ENCODE results near the gene KMT2E.
"Not testable (repeated sequence)": the region's sequence is repeated elsewhere in the genome, so short reads cannot be mapped to it uniquely, and the experiment has no call there.

Gene KMT2E

GRCh38 chr7:105037319-105037718, 23.3 kb downstream of the KMT2E start:
- Histone ChIP-seq H3K4me1 (ENCODE audit: control insufficient read depth in 1 of 2, insufficient read depth in 2 of 2, low read length in 2 of 2) (peaks cover 20 to 22% of the 10 kb centered on the region in 2 donors), H3K36me3 (ENCODE audit: control insufficient read depth in 1 of 2, insufficient read depth in 2 of 2, low read length in 2 of 2) (peaks cover under 1 to 1% of the 10 kb centered on the region in 2 donors), H3K27me3 (ENCODE audit: control insufficient read depth in 1 of 2, insufficient read depth in 2 of 2, low read length in 2 of 2) (no peaks in the 10 kb centered on the region), H3K9me3 (ENCODE audit: control insufficient read depth in 1 of 2, low read length in 2 of 2) (no peaks in the 10 kb centered on the region), H3K27ac (ENCODE audit: low read depth, low read length) (no peak overlapping the region), H3K4me3 (ENCODE audit: low read depth in 1 of 2, low read length in 2 of 2) (no peak overlapping the region), H3K9ac (ENCODE audit: low read depth in 1 of 2, low read length in 2 of 2) (no peak overlapping the region)

GRCh38 chr7:105044449-105045070, 30.6 kb downstream of the KMT2E start:
- no peaks in the 10 kb centered on the region for H3K9me3 ChIP-seq (ENCODE audit: control insufficient read depth in 1 of 2, low read length in 2 of 2)
- no peaks in the 10 kb centered on the region for H3K27me3 ChIP-seq (ENCODE audit: control insufficient read depth in 1 of 2, insufficient read depth in 2 of 2, low read length in 2 of 2)
- H3K4me3 ChIP-seq (ENCODE audit: low read depth in 1 of 2, low read length in 2 of 2), result no peak overlapping the region
- peaks cover 8 to 25% of the 10 kb centered on the region in 2 donors for H3K4me1 ChIP-seq (ENCODE audit: control insufficient read depth in 1 of 2, insufficient read depth in 2 of 2, low read length in 2 of 2)
- H3K27ac ChIP-seq (ENCODE audit: low read depth, low read length), result peak overlapping the region; percentile 13
- H3K9ac ChIP-seq (ENCODE audit: low read depth in 1 of 2, low read length in 2 of 2), result peak overlapping the region in 1 of 2 donors; percentile 18
- peaks cover 12 to 41% of the 10 kb centered on the region in 2 donors for H3K36me3 ChIP-seq (ENCODE audit: control insufficient read depth in 1 of 2, insufficient read depth in 2 of 2, low read length in 2 of 2)

GRCh38 chr7:105046414-105046813, 32.4 kb downstream of the KMT2E start:
- Histone ChIP-seq H3K4me3 (ENCODE audit: low read depth in 1 of 2, low read length in 2 of 2) (no peak overlapping the region), H3K27ac (ENCODE audit: low read depth, low read length) (no peak overlapping the region), H3K9me3 (ENCODE audit: control insufficient read depth in 1 of 2, low read length in 2 of 2) (no peaks in the 10 kb centered on the region), H3K9ac (ENCODE audit: low read depth in 1 of 2, low read length in 2 of 2) (no peak overlapping the region), H3K36me3 (ENCODE audit: control insufficient read depth in 1 of 2, insufficient read depth in 2 of 2, low read length in 2 of 2) (peaks cover 12 to 41% of the 10 kb centered on the region in 2 donors), H3K4me1 (ENCODE audit: control insufficient read depth in 1 of 2, insufficient read depth in 2 of 2, low read length in 2 of 2) (peaks cover 8 to 21% of the 10 kb centered on the region in 2 donors), H3K27me3 (ENCODE audit: control insufficient read depth in 1 of 2, insufficient read depth in 2 of 2, low read length in 2 of 2) (no peaks in the 10 kb centered on the region)

- Histone ChIP-seq H3K9me3 (ENCODE audit: control insufficient read depth in 1 of 2, low read length in 2 of 2) (no peaks in the 10 kb centered on the region), H3K27me3 (ENCODE audit: control insufficient read depth in 1 of 2, insufficient read depth in 2 of 2, low read length in 2 of 2) (no peaks in the 10 kb centered on the region), H3K9ac (ENCODE audit: low read depth in 1 of 2, low read length in 2 of 2) (no peak overlapping the region), H3K27ac (ENCODE audit: low read depth, low read length) (no peak overlapping the region), H3K36me3 (ENCODE audit: control insufficient read depth in 1 of 2, insufficient read depth in 2 of 2, low read length in 2 of 2) (peaks cover 9 to 40% of the 10 kb centered on the region in 2 donors), H3K4me3 (ENCODE audit: low read depth in 1 of 2, low read length in 2 of 2) (no peak overlapping the region), H3K4me1 (ENCODE audit: control insufficient read depth in 1 of 2, insufficient read depth in 2 of 2, low read length in 2 of 2) (peaks cover 8 to 26% of the 10 kb centered on the region in 2 donors)
Observed at GRCh38 chr7:105047932-105048331, 33.9 kb downstream of the KMT2E start.

- Histone ChIP-seq H3K36me3 (ENCODE audit: control insufficient read depth in 1 of 2, insufficient read depth in 2 of 2, low read length in 2 of 2) (peaks cover 4 to 33% of the 10 kb centered on the region in 2 donors), H3K9me3 (ENCODE audit: control insufficient read depth in 1 of 2, low read length in 2 of 2) (no peaks in the 10 kb centered on the region), H3K4me1 (ENCODE audit: control insufficient read depth in 1 of 2, insufficient read depth in 2 of 2, low read length in 2 of 2) (peaks cover 5 to 18% of the 10 kb centered on the region in 2 donors)
Observed at GRCh38 chr7:105050493-105050892, 36.5 kb downstream of the KMT2E start.

GRCh38 chr7:105050899-105051298, 36.9 kb downstream of the KMT2E start:
- not testable (repeated sequence) for H3K9me3 ChIP-seq (ENCODE audit: control insufficient read depth in 1 of 2, low read length in 2 of 2); H3K27me3 ChIP-seq (ENCODE audit: control insufficient read depth in 1 of 2, insufficient read depth in 2 of 2, low read length in 2 of 2); H3K4me3 ChIP-seq (ENCODE audit: low read depth in 1 of 2, low read length in 2 of 2); H3K27ac ChIP-seq (ENCODE audit: low read depth, low read length); H3K9ac ChIP-seq (ENCODE audit: low read depth in 1 of 2, low read length in 2 of 2)
- peaks cover 5 to 22% of the 10 kb centered on the region in 2 donors for H3K4me1 ChIP-seq (ENCODE audit: control insufficient read depth in 1 of 2, insufficient read depth in 2 of 2, low read length in 2 of 2)
- peaks cover 4 to 30% of the 10 kb centered on the region in 2 donors for H3K36me3 ChIP-seq (ENCODE audit: control insufficient read depth in 1 of 2, insufficient read depth in 2 of 2, low read length in 2 of 2)

More at GRCh38 chr7:105050493-105050892, 36.5 kb downstream of the KMT2E start:
- H3K9ac ChIP-seq (ENCODE audit: low read depth in 1 of 2, low read length in 2 of 2), result no peak overlapping the region
- H3K4me3 ChIP-seq (ENCODE audit: low read depth in 1 of 2, low read length in 2 of 2), result no peak overlapping the region
- H3K27ac ChIP-seq (ENCODE audit: low read depth, low read length), result no peak overlapping the region
- no peaks in the 10 kb centered on the region for H3K27me3 ChIP-seq (ENCODE audit: control insufficient read depth in 1 of 2, insufficient read depth in 2 of 2, low read length in 2 of 2)

GRCh38 chr7:105055084-105055483, 41.1 kb downstream of the KMT2E start:
- peaks cover 7 to 10% of the 10 kb centered on the region in 2 donors for H3K36me3 ChIP-seq (ENCODE audit: control insufficient read depth in 1 of 2, insufficient read depth in 2 of 2, low read length in 2 of 2)
- H3K9ac ChIP-seq (ENCODE audit: low read depth in 1 of 2, low read length in 2 of 2), result no peak overlapping the region
- peaks cover 5 to 13% of the 10 kb centered on the region in 2 donors for H3K4me1 ChIP-seq (ENCODE audit: control insufficient read depth in 1 of 2, insufficient read depth in 2 of 2, low read length in 2 of 2)
- no peaks in the 10 kb centered on the region for H3K9me3 ChIP-seq (ENCODE audit: control insufficient read depth in 1 of 2, low read length in 2 of 2)
- no peaks in the 10 kb centered on the region for H3K27me3 ChIP-seq (ENCODE audit: control insufficient read depth in 1 of 2, insufficient read depth in 2 of 2, low read length in 2 of 2)
- no peak overlapping the region for H3K27ac ChIP-seq (ENCODE audit: low read depth, low read length)
- no peak overlapping the region for H3K4me3 ChIP-seq (ENCODE audit: low read depth in 1 of 2, low read length in 2 of 2)

- no peaks in the 10 kb centered on the region for H3K27me3 ChIP-seq (ENCODE audit: control insufficient read depth in 1 of 2, insufficient read depth in 2 of 2, low read length in 2 of 2)
- H3K36me3 ChIP-seq (ENCODE audit: control insufficient read depth in 1 of 2, insufficient read depth in 2 of 2, low read length in 2 of 2), result peaks cover 7 to 10% of the 10 kb centered on the region in 2 donors
- H3K4me3 ChIP-seq (ENCODE audit: low read depth in 1 of 2, low read length in 2 of 2), result no peak overlapping the region
- no peak overlapping the region for H3K27ac ChIP-seq (ENCODE audit: low read depth, low read length)
- no peaks in the 10 kb centered on the region for H3K9me3 ChIP-seq (ENCODE audit: control insufficient read depth in 1 of 2, low read length in 2 of 2)
- H3K9ac ChIP-seq (ENCODE audit: low read depth in 1 of 2, low read length in 2 of 2), result no peak overlapping the region
- peaks cover 5 to 13% of the 10 kb centered on the region in 2 donors for H3K4me1 ChIP-seq (ENCODE audit: control insufficient read depth in 1 of 2, insufficient read depth in 2 of 2, low read length in 2 of 2)
Observed at GRCh38 chr7:105055621-105056020, 41.6 kb downstream of the KMT2E start.

GRCh38 chr7:105057472-105057871, 43.5 kb downstream of the KMT2E start:
- no peak overlapping the region for H3K27ac ChIP-seq (ENCODE audit: low read depth, low read length)
- no peak overlapping the region for H3K4me3 ChIP-seq (ENCODE audit: low read depth in 1 of 2, low read length in 2 of 2)
- H3K9ac ChIP-seq (ENCODE audit: low read depth in 1 of 2, low read length in 2 of 2), result no peak overlapping the region
- H3K9me3 ChIP-seq (ENCODE audit: control insufficient read depth in 1 of 2, low read length in 2 of 2), result no peaks in the 10 kb centered on the region
- peaks cover 5 to 8% of the 10 kb centered on the region in 2 donors for H3K4me1 ChIP-seq (ENCODE audit: control insufficient read depth in 1 of 2, insufficient read depth in 2 of 2, low read length in 2 of 2)
- H3K36me3 ChIP-seq (ENCODE audit: control insufficient read depth in 1 of 2, insufficient read depth in 2 of 2, low read length in 2 of 2), result peaks cover 7 to 8% of the 10 kb centered on the region in 2 donors
- H3K27me3 ChIP-seq (ENCODE audit: control insufficient read depth in 1 of 2, insufficient read depth in 2 of 2, low read length in 2 of 2), result no peaks in the 10 kb centered on the region

GRCh38 chr7:105060437-105060836, 46.4 kb downstream of the KMT2E start:
- Histone ChIP-seq H3K9me3 (ENCODE audit: control insufficient read depth in 1 of 2, low read length in 2 of 2) (no peaks in the 10 kb centered on the region), H3K9ac (ENCODE audit: low read depth in 1 of 2, low read length in 2 of 2) (no peak overlapping the region), H3K4me1 (ENCODE audit: control insufficient read depth in 1 of 2, insufficient read depth in 2 of 2, low read length in 2 of 2) (peaks cover 0 to 5% of the 10 kb centered on the region in 2 donors), H3K27me3 (ENCODE audit: control insufficient read depth in 1 of 2, insufficient read depth in 2 of 2, low read length in 2 of 2) (no peaks in the 10 kb centered on the region), H3K27ac (ENCODE audit: low read depth, low read length) (no peak overlapping the region), H3K36me3 (ENCODE audit: control insufficient read depth in 1 of 2, insufficient read depth in 2 of 2, low read length in 2 of 2) (peaks cover 13 to 24% of the 10 kb centered on the region in 2 donors), H3K4me3 (ENCODE audit: low read depth in 1 of 2, low read length in 2 of 2) (no peak overlapping the region)

All from duodenal mucosa (tissue), 2 donors.